Activated CD8-positive, alpha-beta memory T cell treated with anti-CD3 and anti-CD28 coated beads, Interleukin-2, amount 50 U/mL, for 48 hours (primary cell): ENCODE results near the gene TCEANC.

Experiments
- DNase-seq: peaks from one replicate; pipeline ENCODE4 v3.0.0-alpha.2; 2020

The TCEANC gene

DNA sequence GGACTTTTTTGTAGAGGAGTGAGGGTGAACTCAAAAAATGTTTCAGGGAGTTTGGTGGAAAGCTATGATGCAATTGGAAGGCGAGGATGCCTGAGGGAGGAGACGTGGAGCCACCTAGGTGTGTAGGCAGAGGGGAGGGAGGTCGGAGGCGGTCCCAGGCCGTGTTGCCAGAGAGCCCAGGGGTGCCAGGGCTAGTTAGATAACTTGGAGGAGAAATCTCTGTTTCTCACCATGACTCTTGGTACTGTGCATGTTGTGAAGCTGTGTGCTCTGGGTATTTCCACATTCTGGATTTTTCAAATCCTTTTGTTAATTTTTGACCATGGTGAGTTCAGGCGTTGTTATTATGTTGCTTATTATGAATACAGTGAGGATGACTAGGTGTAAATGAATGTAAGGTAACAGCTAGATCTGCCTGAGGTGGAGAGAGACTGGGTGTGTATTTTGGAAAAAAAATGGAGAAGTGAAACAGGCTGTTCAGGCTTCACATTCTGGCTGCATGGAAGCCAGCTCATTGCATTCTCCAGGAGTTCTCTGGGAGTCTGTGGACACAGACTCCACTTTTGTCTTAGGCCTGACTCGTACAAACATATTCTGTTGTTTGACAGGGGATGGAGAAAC lies 40.5 kb downstream of the TCEANC start:
- DNase-seq: no peak

- DNase-seq: no peak
These were observed 41.4 kb downstream of the TCEANC start for GRCh38 chrX:13694359-13694758.

DNA sequence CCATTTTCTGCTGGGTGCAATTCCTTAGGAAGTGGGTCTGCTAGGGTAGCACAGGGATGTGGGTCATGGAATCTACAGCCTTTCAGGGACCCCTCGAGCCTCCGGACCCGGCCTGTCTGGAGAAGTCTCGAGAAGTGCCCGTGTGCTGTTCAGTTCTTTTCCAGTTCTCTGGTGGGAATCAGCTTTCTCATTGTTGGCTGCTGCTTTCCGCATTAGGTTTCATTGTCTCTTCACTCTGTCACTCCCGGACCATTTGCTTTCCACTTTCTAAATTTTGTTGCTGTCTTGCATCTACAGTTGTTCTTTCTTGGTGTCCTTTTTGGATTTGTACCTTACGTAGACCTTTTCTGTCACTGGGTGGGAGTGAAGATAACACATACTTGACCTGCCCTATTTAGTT lies 42.0 kb downstream of the TCEANC start:
- no peak for DNase-seq

DNA sequence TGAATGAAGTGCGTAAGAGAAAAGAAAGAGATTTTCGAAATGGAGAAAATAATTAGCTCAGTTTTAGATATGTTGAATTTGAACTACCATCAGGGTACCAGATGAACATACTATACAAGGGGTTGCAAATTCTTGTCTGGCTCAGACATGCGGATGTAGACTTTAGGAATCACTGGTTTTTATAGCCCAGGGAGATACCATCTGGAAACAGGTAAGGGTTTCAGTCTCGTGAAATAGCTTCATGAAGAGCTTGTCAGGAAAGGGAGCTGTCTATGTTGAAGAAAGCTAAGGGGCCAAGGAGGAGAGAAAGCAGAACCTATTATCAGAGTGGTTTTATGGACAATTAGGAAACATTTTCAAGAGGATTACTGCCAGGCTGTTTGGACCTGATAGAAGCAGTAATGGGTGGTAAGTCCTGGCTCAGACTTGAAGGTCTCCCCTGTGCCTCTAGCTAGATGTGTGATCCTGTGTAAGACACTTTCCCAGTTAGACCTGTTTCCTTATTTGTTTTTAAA lies 42.7 kb downstream of the TCEANC start:
- no peak for DNase-seq

DNA sequence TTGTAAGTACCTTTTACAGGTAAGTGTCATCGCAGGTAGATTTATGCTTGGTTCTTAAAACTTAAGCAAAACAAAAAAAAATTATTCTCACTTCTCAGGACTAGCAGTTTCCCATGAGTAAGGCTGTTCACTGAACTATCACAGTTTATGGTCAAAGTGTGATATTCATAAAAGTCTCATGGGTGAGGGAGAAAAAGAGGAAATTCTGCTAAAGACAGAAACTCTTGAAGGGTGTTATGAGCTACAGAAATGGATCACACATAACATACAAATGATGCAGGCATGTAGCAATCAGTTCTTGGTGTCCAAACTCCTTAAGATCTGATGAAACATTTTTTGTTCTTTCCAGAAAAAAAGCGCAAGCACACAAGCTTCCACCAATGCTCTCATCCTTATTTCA lies 44.5 kb downstream of the TCEANC start:
- DNase-seq: no peak

GRCh38 chrX:13697976-13698375 lies 45.0 kb downstream of the TCEANC start:
- DNase-seq: no peak

DNA sequence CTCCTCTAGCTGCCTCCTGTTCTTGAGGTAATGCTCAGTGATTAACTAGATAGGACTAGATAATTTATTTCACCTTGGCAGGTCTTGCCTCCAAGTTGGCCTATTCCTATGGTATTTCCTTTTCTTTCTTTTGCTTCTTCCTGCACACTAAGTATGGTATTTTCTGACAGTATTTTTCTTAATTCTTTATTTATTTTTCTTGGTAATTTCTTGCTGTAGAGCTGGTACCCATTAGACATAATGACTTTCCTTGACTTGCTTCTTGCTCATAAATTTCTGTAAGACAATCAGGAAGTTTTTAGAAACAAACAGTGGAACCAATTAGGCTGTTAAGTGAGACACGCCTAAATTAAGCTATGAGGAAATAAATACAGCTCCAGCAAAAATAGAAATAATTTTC lies 45.5 kb downstream of the TCEANC start:
- no peak for DNase-seq

GRCh38 chrX:13699183-13699826 lies 46.4 kb downstream of the TCEANC start:
- DNase-seq: no peak

GRCh38 chrX:13700380-13700779 lies 47.4 kb downstream of the TCEANC start:
- no peak for DNase-seq

GRCh38 chrX:13702111-13702789 lies 49.3 kb downstream of the TCEANC start:
- DNase-seq: no peak

DNA sequence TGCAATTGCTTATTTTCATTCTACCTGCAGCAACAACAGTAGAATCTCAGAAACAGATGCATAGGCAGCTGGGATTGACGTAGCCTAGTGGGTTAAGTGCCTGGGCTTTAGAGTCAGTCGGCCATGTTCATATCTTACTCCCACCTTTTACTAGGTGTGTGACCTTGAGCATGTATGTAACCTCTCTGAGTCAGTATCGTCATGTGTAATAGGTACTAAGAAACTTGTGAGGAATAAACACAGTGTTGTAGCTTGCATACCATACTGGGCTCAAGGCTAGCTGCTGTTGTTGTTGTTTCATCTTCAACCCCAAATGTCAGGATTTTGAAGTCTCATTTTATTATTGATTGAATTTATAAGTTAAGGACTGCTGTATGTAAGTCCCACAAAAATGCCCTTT lies 50.2 kb downstream of the TCEANC start:
- no peak for DNase-seq

DNA sequence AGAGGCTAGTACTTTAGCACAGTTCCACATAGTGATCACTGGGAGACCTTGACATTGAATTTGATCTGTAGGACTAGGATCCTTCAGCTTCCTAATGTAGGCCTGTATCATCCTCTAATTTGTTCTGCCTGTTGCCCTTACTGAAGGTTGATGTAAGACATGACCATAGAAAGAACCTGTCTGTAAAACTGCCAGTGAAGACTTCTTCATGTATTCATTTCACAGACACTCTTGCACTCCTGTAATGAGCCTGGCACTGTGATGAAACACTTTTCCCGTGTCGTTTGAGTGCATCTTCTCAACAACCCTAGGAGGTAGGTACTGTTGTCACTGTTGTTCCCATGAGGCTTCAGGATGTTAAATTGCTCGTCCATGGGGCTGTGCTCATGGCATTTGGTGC lies 50.6 kb downstream of the TCEANC start:
- DNase-seq: no peak

GRCh38 chrX:13711141-13711540 lies 58.2 kb downstream of the TCEANC start:
- DNase-seq: no peak
